ENCODE measurements around the gene HNRNPUL2. TPM values are rescaled to one million over a fixed set of nuclear protein-coding genes. Genes with fewer than 3 reads are reported as not detected.
A peak's percentile ranks its signal among the peaks of the same experiment; 100 is the strongest.

HNRNPUL2 gene
- total RNA-seq, 1 experiment from 2014 or later, result 5.1 TPM

DNA sequence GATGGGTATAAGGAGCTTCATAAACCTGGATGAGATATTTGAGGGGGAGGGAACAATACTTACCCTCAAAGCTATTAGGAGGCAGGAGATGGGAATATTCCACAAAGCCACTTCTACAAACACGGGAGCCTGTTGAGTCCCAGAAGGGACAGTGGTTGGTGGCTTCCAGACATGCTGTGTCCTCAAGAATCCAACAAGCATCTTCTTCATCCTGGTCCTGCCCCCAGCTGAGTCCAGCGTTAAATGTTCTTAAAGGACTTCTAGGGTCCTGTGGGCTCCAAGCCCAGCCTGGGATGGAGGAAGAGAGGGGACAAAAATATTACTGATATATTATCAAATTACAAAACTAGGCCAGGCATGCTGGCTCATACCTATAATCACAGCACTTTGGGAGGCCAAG is 59.8 kb downstream of the HNRNPUL2 start:
- no peak for DNase-seq (ENCODE audit: low spot score)

DNA sequence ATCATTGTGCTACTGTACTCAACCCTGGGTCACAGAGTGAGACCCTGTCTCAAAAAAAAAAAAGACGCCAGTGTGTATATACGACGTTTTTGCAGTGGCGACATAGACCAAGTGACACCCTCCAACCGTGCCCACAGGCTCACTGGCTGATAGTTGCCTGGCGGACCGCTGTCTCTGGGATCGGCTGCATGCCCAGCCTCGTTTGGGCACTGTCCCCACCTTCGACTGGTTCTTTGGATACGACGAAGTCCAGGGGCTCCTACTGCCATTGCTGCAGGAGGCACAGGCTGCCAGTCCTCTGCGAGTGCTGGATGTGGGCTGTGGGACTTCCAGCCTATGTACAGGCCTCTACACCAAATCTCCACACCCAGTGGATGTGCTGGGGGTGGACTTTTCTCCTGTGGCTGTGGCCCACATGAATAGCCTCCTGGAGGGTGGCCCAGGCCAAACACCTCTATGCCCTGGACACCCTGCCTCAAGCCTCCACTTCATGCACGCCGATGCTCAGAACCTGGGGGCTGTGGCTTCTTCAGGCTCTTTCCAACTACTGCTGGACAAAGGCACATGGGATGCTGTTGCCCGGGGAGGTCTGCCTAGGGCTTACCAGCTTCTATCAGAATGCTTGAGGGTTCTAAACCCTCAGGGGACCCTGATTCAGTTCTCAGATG is 60.9 kb downstream of the HNRNPUL2 start:
- no peak for DNase-seq (ENCODE audit: low spot score)

DNA sequence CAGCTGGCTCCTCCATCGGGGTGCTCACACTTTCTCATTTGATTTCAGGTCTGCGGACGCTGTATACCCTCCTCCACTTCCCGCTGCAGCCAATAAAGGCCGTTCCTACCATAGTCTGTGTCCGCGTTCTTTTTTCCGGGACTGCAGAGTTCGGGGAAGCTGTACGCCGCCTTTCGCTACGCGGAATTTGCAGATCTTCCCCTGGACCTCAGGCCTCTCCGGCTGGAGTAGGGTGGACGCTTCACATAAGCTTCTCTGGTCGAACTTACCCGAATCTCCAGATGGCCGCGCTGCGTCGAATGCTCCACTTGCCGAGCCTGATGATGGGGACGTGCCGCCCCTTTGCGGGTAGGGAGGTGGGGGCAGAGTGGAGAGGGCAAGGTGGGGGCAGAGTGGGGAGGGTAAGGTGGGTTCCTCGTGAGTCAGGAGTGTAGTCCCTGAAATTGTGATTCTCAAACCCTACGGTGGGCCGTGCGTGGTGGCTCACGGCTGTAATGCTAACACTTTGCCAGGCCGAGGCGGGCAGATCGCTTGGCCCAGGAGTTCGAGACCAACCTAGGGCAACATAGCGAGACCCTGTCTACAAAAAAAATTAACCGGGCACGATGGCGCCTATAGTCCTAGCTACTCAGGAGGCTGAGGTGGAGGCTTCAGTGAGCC is 61.5 kb downstream of the HNRNPUL2 start:
- peak; percentile 14 for DNase-seq (ENCODE audit: low spot score)

DNA sequence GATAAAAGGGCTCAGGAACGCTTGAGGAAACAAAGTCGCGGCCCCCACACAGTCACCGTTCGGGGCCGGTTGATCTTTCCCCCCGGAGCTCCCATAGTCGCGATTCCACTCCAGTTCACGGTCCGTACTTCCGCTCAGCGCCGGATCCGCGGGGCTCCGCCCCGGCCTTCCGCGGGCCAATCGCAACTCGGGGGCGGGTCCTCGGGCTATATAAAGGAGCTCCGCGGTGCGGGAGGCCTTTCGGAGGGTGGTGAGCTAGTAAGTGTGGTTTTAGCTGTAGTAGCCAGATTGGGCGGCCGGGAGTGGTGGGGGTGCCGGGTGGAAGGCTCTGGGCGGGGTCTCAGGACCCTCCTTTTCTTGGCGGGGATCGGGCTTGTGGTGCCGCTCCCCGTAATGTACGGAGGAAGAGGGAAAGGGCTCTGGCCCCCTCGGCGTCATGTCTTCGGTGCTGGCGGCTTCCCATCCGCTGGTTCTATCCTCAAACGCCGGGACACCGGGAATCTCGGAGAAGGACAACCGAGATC is 62.1 kb downstream of the HNRNPUL2 start, which contains the start of the genes C11orf98 and CSKMT:
TSS of gene C11orf98 (minus strand) at position 136 of the 524 bp plus-strand sequence. CDS start at position 95, 41 bp downstream.
TSS of gene CSKMT (plus strand) at position 238 of the 524 bp plus-strand sequence. CDS start 568 bp downstream, outside the sequence.
- peak; percentile 79 for DNase-seq (ENCODE audit: low spot score)

DNA sequence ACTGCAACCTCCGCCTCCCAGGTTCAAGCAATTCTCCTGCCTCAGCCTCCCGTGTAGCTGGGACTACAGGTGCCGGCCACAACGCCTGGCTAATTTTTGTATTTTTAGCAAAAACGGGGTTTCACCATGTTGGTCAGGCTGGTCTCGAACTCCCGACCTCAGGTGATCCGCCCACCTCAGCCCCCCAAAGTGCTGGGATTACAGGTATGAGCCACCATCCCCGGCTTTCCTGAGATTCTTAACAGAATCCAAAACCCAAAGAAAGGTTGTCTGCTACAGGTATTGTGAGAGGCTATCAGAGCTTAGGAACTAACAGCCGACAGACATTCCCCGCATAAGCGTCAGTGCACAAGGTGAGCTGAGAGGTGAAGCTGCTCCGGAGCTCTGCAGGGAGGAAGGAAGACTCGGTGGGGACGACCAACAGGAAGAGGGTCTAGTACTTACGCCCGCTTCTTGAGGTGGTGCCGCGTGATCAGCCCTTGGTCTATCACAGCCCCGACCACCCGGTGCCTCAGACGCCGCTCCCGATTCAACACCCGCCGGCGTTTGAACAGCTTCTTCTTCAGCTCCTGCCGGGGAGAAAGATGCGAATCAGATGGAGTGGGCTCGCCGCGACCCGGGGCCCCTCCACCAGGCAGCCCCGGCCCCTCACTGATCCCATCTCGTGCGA is 62.7 kb downstream of the HNRNPUL2 start:
- peak; percentile 59 for DNase-seq (ENCODE audit: low spot score)

Other genes with a start within 250 kb of the HNRNPUL2 start
- gene AHNAK, start 180.7 kb downstream of the HNRNPUL2 start, total RNA-seq (2014; rRNA removed; shearing (Covaris generic)), result 298 and 391 TPM in 2 replicates
- gene EEF1G, start 153.6 kb downstream of the HNRNPUL2 start, total RNA-seq (2014; rRNA removed; shearing (Covaris generic)), result 1,294 and 1,343 TPM in 2 replicates
- gene TUT1, start 135.9 kb downstream of the HNRNPUL2 start, total RNA-seq (2014; rRNA removed; shearing (Covaris generic)), result 7.9 and 9.6 TPM in 2 replicates
- gene MTA2, start 125.6 kb downstream of the HNRNPUL2 start, total RNA-seq (2014; rRNA removed; shearing (Covaris generic)), result 114 and 139 TPM in 2 replicates
- 16.0 and 19.5 TPM in 2 replicates for gene EML3, start 114.7 kb downstream of the HNRNPUL2 start, total RNA-seq (2014; rRNA removed; shearing (Covaris generic))
- 3.4 and 6.4 TPM in 2 replicates for gene ROM1, start 114.2 kb downstream of the HNRNPUL2 start, total RNA-seq (2014; rRNA removed; shearing (Covaris generic))
- 58.9 and 67.7 TPM in 2 replicates for gene B3GAT3, start 105.5 kb downstream of the HNRNPUL2 start, total RNA-seq (2014; rRNA removed; shearing (Covaris generic))
- 184 and 257 TPM in 2 replicates for gene GANAB, start 80.8 kb downstream of the HNRNPUL2 start, total RNA-seq (2014; rRNA removed; shearing (Covaris generic))
- gene INTS5, start 74.2 kb downstream of the HNRNPUL2 start, total RNA-seq (2014; rRNA removed; shearing (Covaris generic)), result 25.6 and 25.9 TPM in 2 replicates
- gene C11orf98, start 62.2 kb downstream of the HNRNPUL2 start, total RNA-seq (2014; rRNA removed; shearing (Covaris generic)), result 100 and 104 TPM in 2 replicates
- gene CSKMT, start 62.1 kb downstream of the HNRNPUL2 start, total RNA-seq (2014; rRNA removed; shearing (Covaris generic)), result 3.0 and 8.7 TPM in 2 replicates
- 13.8 and 17.7 TPM in 2 replicates for gene UQCC3, start 55.8 kb downstream of the HNRNPUL2 start, total RNA-seq (2014; rRNA removed; shearing (Covaris generic))
- 2.5 and 6.6 TPM in 2 replicates for gene LBHD1, start 55.2 kb downstream of the HNRNPUL2 start, total RNA-seq (2014; rRNA removed; shearing (Covaris generic))
- 118 and 126 TPM in 2 replicates for gene UBXN1, start 48.4 kb downstream of the HNRNPUL2 start, total RNA-seq (2014; rRNA removed; shearing (Covaris generic))
- 2.8 and 5.1 TPM in 2 replicates for gene LRRN4CL, start 37.9 kb downstream of the HNRNPUL2 start, total RNA-seq (2014; rRNA removed; shearing (Covaris generic))
- 141 and 186 TPM in 2 replicates for gene BSCL2, start 20.0 kb downstream of the HNRNPUL2 start, total RNA-seq (2014; rRNA removed; shearing (Covaris generic))
- gene GNG3, start 19.8 kb downstream of the HNRNPUL2 start, total RNA-seq (2014; rRNA removed; shearing (Covaris generic)), result not detected in 2 replicates
- 41.0 and 69.6 TPM in 2 replicates for gene TTC9C, start 1.0 kb upstream of the HNRNPUL2 start, total RNA-seq (2014; rRNA removed; shearing (Covaris generic))
- gene ZBTB3, start 26.7 kb upstream of the HNRNPUL2 start, total RNA-seq (2014; rRNA removed; shearing (Covaris generic)), result 5.8 and 14.1 TPM in 2 replicates
- 96.7 and 104 TPM in 2 replicates for gene POLR2G, start 34.1 kb upstream of the HNRNPUL2 start, total RNA-seq (2014; rRNA removed; shearing (Covaris generic))
- 28.0 TPM in 2 replicates for gene TAF6L, start 43.9 kb upstream of the HNRNPUL2 start, total RNA-seq (2014; rRNA removed; shearing (Covaris generic))
- gene TMEM179B, start 59.9 kb upstream of the HNRNPUL2 start, total RNA-seq (2014; rRNA removed; shearing (Covaris generic)), result 32.3 and 51.8 TPM in 2 replicates
- gene TMEM223, start 64.5 kb upstream of the HNRNPUL2 start, total RNA-seq (2014; rRNA removed; shearing (Covaris generic)), result 23.4 and 30.1 TPM in 2 replicates
- gene NXF1, start 78.0 kb upstream of the HNRNPUL2 start, total RNA-seq (2014; rRNA removed; shearing (Covaris generic)), result 25.9 and 30.0 TPM in 2 replicates
- 28.0 and 33.8 TPM in 2 replicates for gene STX5, start 104.6 kb upstream of the HNRNPUL2 start, total RNA-seq (2014; rRNA removed; shearing (Covaris generic))
- not detected in 2 replicates for gene TEX54, start 105.4 kb upstream of the HNRNPUL2 start, total RNA-seq (2014; rRNA removed; shearing (Covaris generic))
- 92.4 and 104 TPM in 2 replicates for gene WDR74, start 112.1 kb upstream of the HNRNPUL2 start, total RNA-seq (2014; rRNA removed; shearing (Covaris generic))
- gene SLC3A2, start 153.4 kb upstream of the HNRNPUL2 start, total RNA-seq (2014; rRNA removed; shearing (Covaris generic)), result 198 and 207 TPM in 2 replicates
- 0.02 TPM in 1 of 2 replicates, not detected in the other for gene CHRM1, start 193.9 kb upstream of the HNRNPUL2 start, total RNA-seq (2014; rRNA removed; shearing (Covaris generic))

Data from A172 (cell line).